ENCODE results near the gene THAP7. TPM values are rescaled to one million over a fixed set of nuclear protein-coding genes. Genes with fewer than 3 reads are reported as not detected.

The THAP7 gene
- total and polyA plus RNA-seq, 2 of the 4 experiments (the other 2 are of a cell fraction) = 14.2 to 19.8 TPM

DNA sequence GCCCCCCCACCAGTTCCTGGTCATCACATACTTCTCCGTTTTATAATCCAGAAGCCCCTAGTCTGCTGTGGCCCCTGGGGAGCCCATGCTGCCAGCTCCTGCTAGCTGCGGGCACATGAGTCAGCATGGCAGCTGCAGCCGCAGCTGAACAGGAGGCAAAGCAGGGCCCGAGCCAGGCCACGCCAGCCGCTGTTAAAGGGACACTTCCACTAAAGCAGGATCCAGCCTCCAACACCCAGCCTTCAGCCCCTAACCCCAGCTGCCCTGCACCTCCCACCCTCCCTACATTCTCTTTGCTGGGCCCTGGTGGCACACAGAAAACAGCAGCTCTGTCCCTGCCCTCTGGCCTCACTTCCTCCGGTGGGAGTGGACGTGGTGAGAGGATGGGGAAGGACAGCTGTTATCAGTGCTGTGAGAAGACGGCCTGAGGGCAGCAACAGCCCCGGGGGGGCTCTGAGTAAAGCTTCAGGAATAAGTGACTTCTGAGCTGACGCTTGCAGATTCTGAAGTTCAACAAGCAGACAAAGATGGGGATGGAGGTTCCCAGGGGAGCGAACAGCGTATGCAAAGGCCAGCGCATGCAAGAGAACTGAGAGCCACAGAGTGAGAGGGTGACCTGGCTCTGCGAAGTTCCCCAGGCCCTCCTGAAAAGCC is 43.1 kb upstream of the THAP7 start:
- peaks cover 6% of the 10 kb centered on the region; the same call in 1 of the 2 replicates for H3K9me1 ChIP-seq (ENCODE audit: insufficient read depth, low read length)
- H3K27me3 ChIP-seq (ENCODE audit: control insufficient read depth, insufficient read depth, low read length) = no peaks in the 10 kb centered on the region
- peak overlapping the region; percentile 66; the same call in 1 of the 2 replicates for H3K18ac ChIP-seq (ENCODE audit: low read depth, low read length)
- peak overlapping the region in 1 of 2 experiments; percentile 84; a peak in 2 of 4 replicates for H4K8ac ChIP-seq (ENCODE audit: low read depth in 2 of 2, low read length in 2 of 2)
- H3K9me3 ChIP-seq (ENCODE audit: control insufficient read depth, insufficient read depth, low read length) = no peaks in the 10 kb centered on the region
- no peak for TF ChIP-seq RAD21 (IDR thresholded peaks at IDR 0.05; ENCODE audit: low read length)
- 0 out of 2 replicates have a peak, but pooled peaks have one; percentile 4 for TF ChIP-seq FOS (IDR thresholded peaks at IDR 0.05; ENCODE audit: low read depth, low read length)
- BruUV-seq (replicated peaks) = no TSS peak
- ChIA-PET CTCF (interaction anchor here (1.4 kb wide), 1 partner anchor 24 kb away, joined by 3 read pairs; no protein-coding TSS in a partner anchor), POLR2A (ENCODE audit: unreplicated experiment) (no interaction called here)
- H2BK20ac ChIP-seq (ENCODE audit: low read depth, low read length) = no peak overlapping the region
- 9% methylated on average over 7 of the region's 15 CpGs; no CpG with 5 or more reads in 1 of the 2 experiments for WGBS, 2 experiments (ENCODE audit: extremely low coverage in 2 of 2, insufficient read length in 1 of 2)
- peak overlapping the region; percentile 94 for H2AFZ ChIP-seq (replicated peaks; ENCODE audit: low read length, poor library complexity)
- H2AK5ac ChIP-seq (ENCODE audit: low read depth, low read length) = no peak overlapping the region
- peaks cover 15% of the 10 kb centered on the region for H3K4me1 ChIP-seq (ENCODE audit: control insufficient read depth, insufficient read depth, low read length)
- peak overlapping the region; percentile 62 for H2BK5ac ChIP-seq (ENCODE audit: low read depth, low read length, poor library complexity, severe bottlenecking)
- in situ Hi-C loops (cut with MboI; ENCODE audit: low sequenced_read_pairs) = no loop called here
- peak overlapping the region; percentile 84 for H3K4me2 ChIP-seq (ENCODE audit: low read depth, low read length)
- no peak overlapping the region for H4K5ac ChIP-seq (ENCODE audit: low read depth, low read length)
- ATAC-seq (ENCODE audit: low read depth) (peak; percentile 36), DNase-seq (peak; percentile 65)
- peak overlapping the region; percentile 27; the same call in 1 of the 2 replicates for H3K9ac ChIP-seq (ENCODE audit: low read depth, low read length)
- H4K91ac ChIP-seq (ENCODE audit: insufficient read depth, low read depth, low read length) = no peak overlapping the region; the same call in 1 of the 2 replicates
- no peak overlapping the region for H3K4ac ChIP-seq (ENCODE audit: low read depth, low read length)
- H3K56ac ChIP-seq (ENCODE audit: extremely low read depth, insufficient read depth, low read length) = peak overlapping the region; percentile 22; the same call in 1 of the 2 replicates
- H2AK9ac ChIP-seq (replicated peaks; ENCODE audit: low read depth, low read length, poor library complexity) = peak overlapping the region; percentile 88
- H2BK15ac ChIP-seq (ENCODE audit: low read depth, low read length) = no peak overlapping the region
- peak overlapping the region; percentile 10; the same call in 1 of the 2 replicates for H3K14ac ChIP-seq (replicated peaks; ENCODE audit: low read depth, low read length)
- H3K23ac ChIP-seq (ENCODE audit: low read depth, low read length) = 0 out of 2 replicates have a peak overlapping the region, but pooled peaks have one; percentile 36
- intact Hi-C loops (cut with micrococcal nuclease) = loop anchor here (1.0 to 2.0 kb wide), 2 partner anchors 30 to 43 kb away; partner anchors contain the start of genes P2RX6 and THAP7
- no peaks in the 10 kb centered on the region for H3K36me3 ChIP-seq (ENCODE audit: control insufficient read depth, insufficient read depth, low read length)
- H3K27ac ChIP-seq (ENCODE audit: insufficient read depth, low read length) = peak overlapping the region; percentile 56
- dilution Hi-C loops (cut with HindIII; ENCODE audit: low sequenced_read_pairs, unreplicated experiment) = no loop called here
- no peaks in the 10 kb centered on the region for H4K20me1 ChIP-seq (ENCODE audit: insufficient read depth, low read length)
- H3K4me3 ChIP-seq (ENCODE audit: insufficient read depth, low read depth, low read length) = peak overlapping the region; percentile 7
- H2BK120ac ChIP-seq (ENCODE audit: low read depth, low read length) = peak overlapping the region; percentile 7; the same call in 1 of the 2 replicates
- H3K79me1 ChIP-seq (ENCODE audit: low read depth in 1 of 2, low read length in 2 of 2) = no peaks in the 10 kb centered on the region
